Measurements from ENCODE around the gene TUSC1. TPM values are rescaled to one million over a fixed set of nuclear protein-coding genes. Genes with fewer than 3 reads are reported as not detected.
A peak's percentile ranks its signal among the peaks of the same experiment; 100 is the strongest.

Gene TUSC1
- polyA plus RNA-seq, 1 donor from 2014 or later, result 3.8 TPM

DNA sequence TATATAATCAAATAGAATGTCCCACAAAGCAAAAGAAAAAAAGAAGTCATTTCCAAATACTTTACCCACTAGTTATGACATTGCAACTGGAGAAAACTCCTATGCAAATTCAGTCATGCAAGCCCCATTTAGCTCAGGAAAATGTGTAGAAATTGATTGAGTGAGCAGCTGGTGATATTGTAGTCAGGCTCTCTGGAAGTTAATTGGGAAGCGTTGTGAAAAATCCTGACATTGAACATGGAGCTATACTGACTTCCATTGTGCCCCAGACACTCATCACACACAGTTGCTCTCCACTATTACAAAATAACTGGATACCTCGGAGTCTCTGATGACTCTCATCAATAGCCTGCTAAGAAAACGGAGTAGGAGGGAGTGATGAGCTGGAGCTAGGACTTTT, 49.0 kb downstream of the TUSC1 start:
- Histone ChIP-seq H3K79me2 (replicated peaks; ENCODE audit: insufficient read depth, low read length) (no peaks in the 10 kb centered on the region), H3K4me3 (ENCODE audit: low read length) (no peak overlapping the region), H2AFZ (ENCODE audit: low read depth, low read length) (no peak overlapping the region), H4K20me1 (ENCODE audit: insufficient read depth) (no peaks in the 10 kb centered on the region), H3K4me2 (ENCODE audit: low read length) (no peak overlapping the region), H3K27me3 (ENCODE audit: insufficient read depth, low read depth, low read length) (no peaks in the 10 kb centered on the region), H3K9ac (ENCODE audit: low read length) (no peak overlapping the region), H3K9me3 (ENCODE audit: low read length) (no peaks in the 10 kb centered on the region), H3K27ac (ENCODE audit: low read length) (no peak overlapping the region), H3K9me2 (ENCODE audit: insufficient read depth, low read length) (no peaks in the 10 kb centered on the region), H3F3A (ENCODE audit: insufficient read depth, low read length, poor library complexity, severe bottlenecking) (no peaks in the 10 kb centered on the region), H3K36me3 (ENCODE audit: insufficient read depth, low read length) (no peaks in the 10 kb centered on the region)
- TF ChIP-seq, protein P1, sequence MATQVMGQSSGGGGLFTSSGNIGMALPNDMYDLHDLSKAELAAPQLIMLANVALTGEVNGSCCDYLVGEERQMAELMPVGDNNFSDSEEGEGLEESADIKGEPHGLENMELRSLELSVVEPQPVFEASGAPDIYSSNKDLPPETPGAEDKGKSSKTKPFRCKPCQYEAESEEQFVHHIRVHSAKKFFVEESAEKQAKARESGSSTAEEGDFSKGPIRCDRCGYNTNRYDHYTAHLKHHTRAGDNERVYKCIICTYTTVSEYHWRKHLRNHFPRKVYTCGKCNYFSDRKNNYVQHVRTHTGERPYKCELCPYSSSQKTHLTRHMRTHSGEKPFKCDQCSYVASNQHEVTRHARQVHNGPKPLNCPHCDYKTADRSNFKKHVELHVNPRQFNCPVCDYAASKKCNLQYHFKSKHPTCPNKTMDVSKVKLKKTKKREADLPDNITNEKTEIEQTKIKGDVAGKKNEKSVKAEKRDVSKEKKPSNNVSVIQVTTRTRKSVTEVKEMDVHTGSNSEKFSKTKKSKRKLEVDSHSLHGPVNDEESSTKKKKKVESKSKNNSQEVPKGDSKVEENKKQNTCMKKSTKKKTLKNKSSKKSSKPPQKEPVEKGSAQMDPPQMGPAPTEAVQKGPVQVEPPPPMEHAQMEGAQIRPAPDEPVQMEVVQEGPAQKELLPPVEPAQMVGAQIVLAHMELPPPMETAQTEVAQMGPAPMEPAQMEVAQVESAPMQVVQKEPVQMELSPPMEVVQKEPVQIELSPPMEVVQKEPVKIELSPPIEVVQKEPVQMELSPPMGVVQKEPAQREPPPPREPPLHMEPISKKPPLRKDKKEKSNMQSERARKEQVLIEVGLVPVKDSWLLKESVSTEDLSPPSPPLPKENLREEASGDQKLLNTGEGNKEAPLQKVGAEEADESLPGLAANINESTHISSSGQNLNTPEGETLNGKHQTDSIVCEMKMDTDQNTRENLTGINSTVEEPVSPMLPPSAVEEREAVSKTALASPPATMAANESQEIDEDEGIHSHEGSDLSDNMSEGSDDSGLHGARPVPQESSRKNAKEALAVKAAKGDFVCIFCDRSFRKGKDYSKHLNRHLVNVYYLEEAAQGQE (IDR thresholded peaks at IDR 0.05; ENCODE audit: borderline replicate concordance), result peak; percentile 30
- no peak for TF ChIP-seq SMC3 (conservative IDR thresholded peaks at IDR 0.05; ENCODE audit: poor library complexity)

All from neural cell (in vitro differentiated cells).